ENCODE measurements around the gene CD2AP. TPM values are rescaled to one million over a fixed set of nuclear protein-coding genes. Genes with fewer than 3 reads are reported as not detected.
A peak's percentile ranks its signal among the peaks of the same experiment; 100 is the strongest.

The CD2AP gene
- total and polyA plus RNA-seq, 4 donors, result 5.7 to 22.4 (median 11.5) TPM

- Histone ChIP-seq H3K4me1 (ENCODE audit: control insufficient read depth in 4 of 4, insufficient read depth in 4 of 4, low read length in 3 of 4) (peaks cover 2 to 7% (median 6%) of the 10 kb centered on the region in 4 donors), H3K9ac (ENCODE audit: low read depth in 1 of 2, low read length in 2 of 2) (no peak overlapping the region), H3K4me3 (ENCODE audit: low read depth in 1 of 3, low read length in 3 of 3) (no peak overlapping the region), H3K36me3 (ENCODE audit: control insufficient read depth in 4 of 4, insufficient read depth in 3 of 4, low read depth in 1 of 4, low read length in 3 of 4) (no peaks in the 10 kb centered on the region), H3K27me3 (ENCODE audit: control insufficient read depth in 4 of 4, insufficient read depth in 4 of 4, low read length in 3 of 4) (no peaks in the 10 kb centered on the region), H3K27ac (ENCODE audit: low read depth in 1 of 2, low read length in 2 of 2) (no peak overlapping the region), H3K9me3 (ENCODE audit: control insufficient read depth in 4 of 4, low read length in 3 of 4) (no peaks in the 10 kb centered on the region)
- TF ChIP-seq SP1 (IDR thresholded peaks at IDR 0.05), result no peak
- no peak for TF ChIP-seq RXRA (IDR thresholded peaks at IDR 0.05)
- TF ChIP-seq FOXA1 (IDR thresholded peaks at IDR 0.05), result no peak
- no peak for TF ChIP-seq YY1 (IDR thresholded peaks at IDR 0.05)
- TF ChIP-seq ZBTB33 (IDR thresholded peaks at IDR 0.05), result no peak
- no peak for TF ChIP-seq CTCF (IDR thresholded peaks at IDR 0.05; ENCODE audit: low read depth, low read length, missing input control)
- TF ChIP-seq ATF3 (IDR thresholded peaks at IDR 0.05), result no peak
- 90% methylated on average over 6 of the region's 6 CpGs for WGBS
- no peak for DNase-seq (ENCODE audit: low spot score)
Measured at GRCh38 chr6:47454713-47455396, 22.7 kb upstream of the CD2AP start.

- Histone ChIP-seq H3K4me3 (ENCODE audit: low read depth in 1 of 3, low read length in 3 of 3) (no peak overlapping the region), H3K27me3 (ENCODE audit: control insufficient read depth in 4 of 4, insufficient read depth in 4 of 4, low read length in 3 of 4) (no peaks in the 10 kb centered on the region), H3K9ac (ENCODE audit: low read depth in 1 of 2, low read length in 2 of 2) (no peak overlapping the region), H3K36me3 (ENCODE audit: control insufficient read depth in 4 of 4, insufficient read depth in 3 of 4, low read depth in 1 of 4, low read length in 3 of 4) (no peaks in the 10 kb centered on the region), H3K27ac (ENCODE audit: low read depth in 1 of 2, low read length in 2 of 2) (no peak overlapping the region), H3K9me3 (ENCODE audit: control insufficient read depth in 4 of 4, low read length in 3 of 4) (no peaks in the 10 kb centered on the region), H3K4me1 (ENCODE audit: control insufficient read depth in 4 of 4, insufficient read depth in 4 of 4, low read length in 3 of 4) (peaks cover 3 to 13% (median 9%) of the 10 kb centered on the region in 4 donors)
- no peak for TF ChIP-seq HNF4G (IDR thresholded peaks at IDR 0.05)
- TF ChIP-seq ZBTB33 (IDR thresholded peaks at IDR 0.05), result peak; percentile 42
- no peak for TF ChIP-seq EGR1 (IDR thresholded peaks at IDR 0.05; ENCODE audit: low read depth in 2 of 2)
- TF ChIP-seq FOXA1 (IDR thresholded peaks at IDR 0.05), result no peak
- TF ChIP-seq HNF4A (conservative IDR thresholded peaks at IDR 0.05), result peak; percentile 23 to 49
- TF ChIP-seq TAF1 (conservative IDR thresholded peaks at IDR 0.05), result no peak
- TF ChIP-seq FOXA2 (IDR thresholded peaks at IDR 0.05), result no peak
- peak; percentile 38 for TF ChIP-seq YY1 (IDR thresholded peaks at IDR 0.05)
- TF ChIP-seq RAD21 (IDR thresholded peaks at IDR 0.05), result peak in 1 of 2 donors; percentile 19
- no peak for TF ChIP-seq REST (IDR thresholded peaks at IDR 0.05)
- TF ChIP-seq JUND (IDR thresholded peaks at IDR 0.05), result peak; percentile 58 to 60
- peak in 1 of 2 donors; percentile 54 for TF ChIP-seq RXRA (IDR thresholded peaks at IDR 0.05)
- TF ChIP-seq SP1 (IDR thresholded peaks at IDR 0.05), result no peak
- no peak for DNase-seq (ENCODE audit: low spot score)
- WGBS, result 91% methylated on average over 4 of the region's 4 CpGs
Measured at GRCh38 chr6:47455533-47456209, 21.9 kb upstream of the CD2AP start.

All from liver (tissue), 9 donors.